B cell (primary cell): ENCODE data around the gene GDI2. TPM values are rescaled to one million over a fixed set of nuclear protein-coding genes. Genes with fewer than 3 reads are reported as not detected.

ENCODE experiments used
- ATAC-seq: fragments of 200-7000 bp; cut with Tn5 transposase; one replicate; pipeline ENCODE4 v1.10.0; 2021; ENCODE audit warnings: low read depth, mild to moderate bottlenecking, moderate number of reproducible peaks, moderate library complexity
- CTCF ChIA-PET: fragments of 350-600 bp; sonication (Branson Sonifier 250); formaldehyde crosslinking; loops from one replicate; lab custom pipeline; 2021; ENCODE audit warnings: antibody characterized with exemption, inconsistent platforms; lab: Charles Lee
- POLR2A ChIA-PET: fragments of 350-600 bp; sonication (Branson Sonifier 250); formaldehyde crosslinking; loops from one replicate; lab custom pipeline; 2021; ENCODE audit warnings: antibody characterized with exemption; lab: Charles Lee
- DNase-seq: peaks from one replicate; pipeline ENCODE4 v3.0.0; 2013
- H2AFZ ChIP-seq: 2 replicates; pipeline ENCODE4 v1.6.1; 2012; ENCODE audit warnings: mild to moderate bottlenecking, low read depth, low read length; ENCODE audit not compliant: insufficient read depth, poor library complexity, severe bottlenecking
- H3K27ac ChIP-seq, 2 donors: 1 replicate in 1 of 2; 2 replicates in 1 of 2; pipeline ENCODE4 v1.5.1; 2012 to 2013; ENCODE audit warnings: low read length in 2 of 2, mild to moderate bottlenecking in 2 of 2, moderate library complexity in 1 of 2
- H3K27me3 ChIP-seq, 4 experiments: fragments of 200-600 bp in 1 of 4; sonication (generic) in 1 of 4; replicated peaks in 1 of 4; 1 replicate in 2 of 4; 2 replicates in 2 of 4; pipeline versions ENCODE4 v1.6.1 to v1.7.0; 2013 to 2016; ENCODE audit warnings: low read length in 3 of 4, mild to moderate bottlenecking in 2 of 4, mixed read lengths in 1 of 4, moderate library complexity in 1 of 4; ENCODE audit not compliant: insufficient read depth in 4 of 4, control insufficient read depth in 3 of 4; ENCODE audit errors: control extremely low read depth in 1 of 4
- H3K36me3 ChIP-seq, 2 experiments: replicated peaks in 1 of 2; 1 replicate in 1 of 2; 2 replicates in 1 of 2; pipeline versions ENCODE4 v1.6.1 to v1.7.1; 2013; ENCODE audit warnings: low read length in 1 of 2; ENCODE audit not compliant: insufficient read depth in 2 of 2, control insufficient read depth in 1 of 2; ENCODE audit errors: control extremely low read depth in 1 of 2, extremely low read depth in 1 of 2
- H3K4me1 ChIP-seq, 2 donors: fragments of 200-600 bp in 1 of 2; sonication (generic) in 1 of 2; 1 replicate in 1 of 2; 2 replicates in 1 of 2; pipeline versions ENCODE4 v1.5.1 to v1.6.1; 2013 to 2017; ENCODE audit warnings: low read length in 2 of 2; ENCODE audit not compliant: control insufficient read depth in 2 of 2, insufficient read depth in 2 of 2
- H3K4me2 ChIP-seq: replicated peaks from 2 replicates; pipeline ENCODE3; 2012; ENCODE audit warnings: mild to moderate bottlenecking, low read depth, low read length; ENCODE audit not compliant: poor library complexity, severe bottlenecking
- H3K4me3 ChIP-seq, 5 experiments: fragments of 200-600 bp in 1 of 5; sonication (generic) in 1 of 5; 1 replicate in 3 of 5; 2 replicates in 2 of 5; pipeline versions ENCODE4 v1.5.1 to v1.7.0; 2011 to 2016; ENCODE audit warnings: low read length in 4 of 5, mild to moderate bottlenecking in 4 of 5, low read depth in 2 of 5, control low read depth in 1 of 5, moderate library complexity in 1 of 5; ENCODE audit not compliant: insufficient read depth in 1 of 5; ENCODE audit errors: control extremely low read depth in 1 of 5, extremely low read depth in 1 of 5
- H3K79me2 ChIP-seq: fragments of 200-600 bp; sonication (generic); one replicate; pipeline ENCODE4 v1.6.0; 2016; ENCODE audit warnings: low read length; ENCODE audit not compliant: control insufficient read depth, insufficient read depth
- H3K9ac ChIP-seq: fragments of 200-600 bp; sonication (generic); 2 replicates; pipeline ENCODE4 v1.6.1; 2017; ENCODE audit warnings: mild to moderate bottlenecking, low read length, moderate library complexity
- H3K9me3 ChIP-seq, 3 donors: one replicate each; pipeline versions ENCODE4 v1.6.1 to v1.7.1; 2013; ENCODE audit warnings: low read length in 2 of 3; ENCODE audit not compliant: control insufficient read depth in 2 of 3, insufficient read depth in 1 of 3; ENCODE audit errors: control extremely low read depth in 1 of 3
- H4K20me1 ChIP-seq: 2 replicates; pipeline ENCODE4 v1.6.0; 2012; ENCODE audit warnings: mild to moderate bottlenecking, low read length; ENCODE audit not compliant: insufficient read depth, control insufficient read depth, poor library complexity, severe bottlenecking
- H3K27ac Mint-ChIP-seq: one replicate; pipeline ENCODE4 v1.8.0; 2021; ENCODE audit warnings: mixed read lengths
- H3K27me3 Mint-ChIP-seq: one replicate; pipeline ENCODE4 v1.8.0; 2021; ENCODE audit warnings: mixed read lengths
- H3K4me1 Mint-ChIP-seq: one replicate; pipeline ENCODE4 v1.8.0; 2021; ENCODE audit warnings: mixed read lengths
- H3K4me3 Mint-ChIP-seq: one replicate; pipeline ENCODE4 v1.8.0; 2021; ENCODE audit warnings: mixed read lengths
- H3K9me3 Mint-ChIP-seq: one replicate; pipeline ENCODE4 v1.8.0; 2022; ENCODE audit warnings: mixed read lengths; ENCODE audit not compliant: insufficient read depth
- EZH2 ChIP-seq: IDR thresholded peaks from 2 replicates; pipeline ENCODE4 v1.6.1; 2012; ENCODE audit warnings: borderline replicate concordance, low read depth, mild to moderate bottlenecking, moderate library complexity, low read length; ENCODE audit not compliant: insufficient read depth, poor library complexity, severe bottlenecking
- WGBS: methylation state at CpG from one replicate; pipeline ENCODE4 v1.1.5; 2013; ENCODE audit warnings: missing lambda C conversion rate; ENCODE audit not compliant: insufficient coverage; 5-methylcytosine and 5-hydroxymethylcytosine counted together
- intact Hi-C: fragments of 100-400 bp; cut with micrococcal nuclease; formaldehyde crosslinking; loops from one replicate; pipeline ENCODE4 v1.10.0; 2022
- polyA plus RNA-seq: library from polyadenylated mRNA; depleted of rRNA; stranded (reverse); fragments of >200 nt; gene quantifications from 2 replicates; pipeline ENCODE4 v1.2.3, GENCODE V29; 2012
- total RNA-seq, 2 donors: library from RNA; stranded (reverse); fragments of 120-200 nt in 1 of 2; gene quantifications; 1 replicate in 1 of 2; 2 replicates in 1 of 2; pipeline versions ENCODE4 v1.2.3 to v1.2.4, GENCODE V29; 2013 to 2022
- TF ChIP-seq, protein P1 (sequence below): fragments of 200-600 bp; IDR thresholded peaks from one replicate; pipeline ENCODE4 v1.8.0; 2022; ENCODE audit warnings: antibody characterized with exemption, mild to moderate bottlenecking

The GDI2 gene
- total and polyA plus RNA-seq, 2 donors (not counting 1 experiment from before 2014, with no cell fraction given), result 91.1 to 187 TPM

- intact Hi-C loops, result no loop called here
- no peak overlapping the region for H3K4me3 ChIP-seq
- Mint-ChIP-seq H3K9me3 (no peaks in the 10 kb centered on the region), H3K27ac (peak overlapping the region; percentile 2), H3K4me3 (no peak overlapping the region), H3K4me1 (peaks cover 34% of the 10 kb centered on the region), H3K27me3 (no peaks in the 10 kb centered on the region)
- no peak overlapping the region for H3K4me2 ChIP-seq
- no peak overlapping the region for H3K27ac ChIP-seq
- no peak for DNase-seq
- no peaks in the 10 kb centered on the region for H4K20me1 ChIP-seq
- peaks cover 4% of the 10 kb centered on the region for H3K79me2 ChIP-seq
- POLR2A ChIA-PET, result interaction anchor here (0.9 kb wide), 1 partner anchor 94 kb away, joined by 3 read pairs; no protein-coding TSS in a partner anchor
- TF ChIP-seq EZH2, result no peak
- TF ChIP-seq, protein P1, sequence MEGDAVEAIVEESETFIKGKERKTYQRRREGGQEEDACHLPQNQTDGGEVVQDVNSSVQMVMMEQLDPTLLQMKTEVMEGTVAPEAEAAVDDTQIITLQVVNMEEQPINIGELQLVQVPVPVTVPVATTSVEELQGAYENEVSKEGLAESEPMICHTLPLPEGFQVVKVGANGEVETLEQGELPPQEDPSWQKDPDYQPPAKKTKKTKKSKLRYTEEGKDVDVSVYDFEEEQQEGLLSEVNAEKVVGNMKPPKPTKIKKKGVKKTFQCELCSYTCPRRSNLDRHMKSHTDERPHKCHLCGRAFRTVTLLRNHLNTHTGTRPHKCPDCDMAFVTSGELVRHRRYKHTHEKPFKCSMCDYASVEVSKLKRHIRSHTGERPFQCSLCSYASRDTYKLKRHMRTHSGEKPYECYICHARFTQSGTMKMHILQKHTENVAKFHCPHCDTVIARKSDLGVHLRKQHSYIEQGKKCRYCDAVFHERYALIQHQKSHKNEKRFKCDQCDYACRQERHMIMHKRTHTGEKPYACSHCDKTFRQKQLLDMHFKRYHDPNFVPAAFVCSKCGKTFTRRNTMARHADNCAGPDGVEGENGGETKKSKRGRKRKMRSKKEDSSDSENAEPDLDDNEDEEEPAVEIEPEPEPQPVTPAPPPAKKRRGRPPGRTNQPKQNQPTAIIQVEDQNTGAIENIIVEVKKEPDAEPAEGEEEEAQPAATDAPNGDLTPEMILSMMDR, result no peak
- CTCF ChIA-PET, result interaction anchor here (1.5 kb wide), 1 partner anchor 13 kb away, joined by 4 read pairs; no protein-coding TSS in a partner anchor
- no peak for ATAC-seq
- peaks cover 19 to 35% of the 10 kb centered on the region in 2 donors for H3K4me1 ChIP-seq
- no peaks in the 10 kb centered on the region for H3K27me3 ChIP-seq
- H3K36me3 ChIP-seq, result no peaks in the 10 kb centered on the region
- no peak overlapping the region for H3K9ac ChIP-seq
- no peak overlapping the region for H2AFZ ChIP-seq
- H3K9me3 ChIP-seq, result peaks cover 0 to 7% (median 0%) of the 10 kb centered on the region in 3 donors
- 74% methylated on average over 16 of the region's 18 CpGs for WGBS
Observed at GRCh38 chr10:5855979-5856700, 42.9 kb upstream of the GDI2 start.

- ATAC-seq (no peak), DNase-seq (no peak)
- no peak for TF ChIP-seq EZH2
- TF ChIP-seq, protein P1, result no peak
- H3K27ac Mint-ChIP-seq, result no peak overlapping the region
- H3K4me3 Mint-ChIP-seq, result no peak overlapping the region
- Histone ChIP-seq H3K79me2 (peaks cover 4% of the 10 kb centered on the region), H3K4me3 (no peak overlapping the region), H3K9ac (no peak overlapping the region), H4K20me1 (no peaks in the 10 kb centered on the region), H3K27me3 (no peaks in the 10 kb centered on the region), H3K36me3 (no peaks in the 10 kb centered on the region), H3K27ac (no peak overlapping the region), H3K9me3 (peaks cover 0 to 7% (median 0%) of the 10 kb centered on the region in 3 donors), H2AFZ (no peak overlapping the region), H3K4me1 (peaks cover 19 to 52% of the 10 kb centered on the region in 2 donors), H3K4me2 (no peak overlapping the region)
- H3K9me3 Mint-ChIP-seq, result no peaks in the 10 kb centered on the region
- ChIA-PET CTCF (interaction anchor here (3.6 kb wide), 1 partner anchor 15 kb away, joined by 16 read pairs; no protein-coding TSS in a partner anchor), POLR2A (interaction anchor here (0.6 to 2.0 kb wide), 4 partner anchors 9 to 1466 kb away, joined by 3 to 4 read pairs (median 3); no protein-coding TSS in a partner anchor)
- WGBS, result 85% methylated on average over 5 of the region's 5 CpGs
- H3K4me1 Mint-ChIP-seq, result peaks cover 37% of the 10 kb centered on the region
- H3K27me3 Mint-ChIP-seq, result no peaks in the 10 kb centered on the region
- intact Hi-C loops, result no loop called here
Observed at GRCh38 chr10:5854131-5854475, 40.9 kb upstream of the GDI2 start.
